ENCODE measurements around the gene GPR3.

The GPR3 gene

GRCh38 chr1:27439150-27439549, 46.7 kb downstream of the GPR3 start:
- H3K36me3 ChIP-seq (ENCODE audit: control insufficient read depth in 1 of 2, insufficient read depth in 2 of 2, low read length in 2 of 2): peaks cover 0 to 2% of the 10 kb centered on the region in 2 donors
- H3K9me3 ChIP-seq (ENCODE audit: control insufficient read depth in 1 of 2, low read length in 2 of 2): no peaks in the 10 kb centered on the region
- peak overlapping the region in 1 of 2 donors; percentile 1 for H3K9ac ChIP-seq (ENCODE audit: low read depth in 1 of 2, low read length in 2 of 2)
- no peaks in the 10 kb centered on the region for H3K27me3 ChIP-seq (ENCODE audit: control insufficient read depth in 1 of 2, insufficient read depth in 2 of 2, low read length in 2 of 2)
- H3K4me3 ChIP-seq (ENCODE audit: low read depth in 1 of 2, low read length in 2 of 2): no peak overlapping the region
- no peak overlapping the region for H3K27ac ChIP-seq (ENCODE audit: low read depth, low read length)
- H3K4me1 ChIP-seq (ENCODE audit: control insufficient read depth in 1 of 2, insufficient read depth in 2 of 2, low read length in 2 of 2): peaks cover 50 to 53% of the 10 kb centered on the region in 2 donors

- peaks cover 0 to 13% of the 10 kb centered on the region in 2 donors for H3K36me3 ChIP-seq (ENCODE audit: control insufficient read depth in 1 of 2, insufficient read depth in 2 of 2, low read length in 2 of 2)
- no peak overlapping the region for H3K9ac ChIP-seq (ENCODE audit: low read depth in 1 of 2, low read length in 2 of 2)
- peaks cover 10 to 11% of the 10 kb centered on the region in 2 donors for H3K4me1 ChIP-seq (ENCODE audit: control insufficient read depth in 1 of 2, insufficient read depth in 2 of 2, low read length in 2 of 2)
- H3K4me3 ChIP-seq (ENCODE audit: low read depth in 1 of 2, low read length in 2 of 2): no peak overlapping the region
- no peaks in the 10 kb centered on the region for H3K27me3 ChIP-seq (ENCODE audit: control insufficient read depth in 1 of 2, insufficient read depth in 2 of 2, low read length in 2 of 2)
- H3K9me3 ChIP-seq (ENCODE audit: control insufficient read depth in 1 of 2, low read length in 2 of 2): no peaks in the 10 kb centered on the region
- H3K27ac ChIP-seq (ENCODE audit: low read depth, low read length): no peak overlapping the region
These were observed 52.2 kb downstream of the GPR3 start for GRCh38 chr1:27444632-27445031.

All from duodenal mucosa (tissue), 2 donors.